ENCODE measurements around the gene ULK1.

- TF ChIP-seq CTCF (IDR thresholded peaks at IDR 0.05; ENCODE audit: low read depth, low read length, poor library complexity, severe bottlenecking): no peak
- no peak for TF ChIP-seq EZH2phosphoT487 (IDR thresholded peaks at IDR 0.05; ENCODE audit: borderline replicate concordance, low read length)
Measured at GRCh38 chr12:131845121-131845520, 49.3 kb upstream of the ULK1 start.
